Right lobe of liver (tissue), 4 donors: ENCODE measurements around the gene FAM185A.
"Not testable (repeated sequence)": the region's sequence is repeated elsewhere in the genome, so short reads cannot be mapped to it uniquely, and the experiment has no call there.

ENCODE experiments used
- POLR2A ChIP-seq: fragments of 450-650 bp; IDR thresholded peaks from one replicate; pipeline ENCODE4 v1.6.1; 2017; ENCODE audit warnings: antibody characterized with exemption, mild to moderate bottlenecking
- TF ChIP-seq, protein P1 (sequence below), 4 donors: fragments of 200-600 bp in 3 of 4; fragments of 450-650 bp in 1 of 4; IDR thresholded peaks; one replicate each; pipeline versions ENCODE4 v1.5.1 to v1.8.0; 2016 to 2022; ENCODE audit warnings: antibody characterized with exemption in 4 of 4, mild to moderate bottlenecking in 2 of 4
- donor health status: DM: no; HTN: no; CAD: no.
- donor health status: DM: no; HTN: no; CAD: no.
- donor health status: DM: no; HTN: yes; CAD: no.

DNA sequence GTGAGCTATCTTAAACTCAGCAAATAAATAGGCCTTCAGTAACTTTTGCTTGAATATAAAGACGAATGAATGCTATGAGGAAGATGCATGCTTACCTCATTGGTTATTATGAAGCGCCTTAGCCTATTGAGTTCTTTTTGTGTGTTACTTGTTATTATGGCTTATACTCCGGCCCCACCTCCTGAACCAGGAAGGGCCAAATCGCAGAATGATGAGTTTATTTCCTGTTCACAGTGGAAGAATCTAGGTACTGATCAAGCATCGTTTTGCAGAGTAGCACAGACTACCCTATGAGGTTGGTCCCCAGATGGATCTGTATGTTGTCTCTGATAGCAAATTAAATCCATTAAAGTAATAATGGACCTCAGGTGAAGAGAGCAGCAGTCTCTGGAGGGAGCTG, 42.6 kb downstream of the FAM185A start:
- TF ChIP-seq POLR2A: not testable (repeated sequence)
- TF ChIP-seq, protein P1, sequence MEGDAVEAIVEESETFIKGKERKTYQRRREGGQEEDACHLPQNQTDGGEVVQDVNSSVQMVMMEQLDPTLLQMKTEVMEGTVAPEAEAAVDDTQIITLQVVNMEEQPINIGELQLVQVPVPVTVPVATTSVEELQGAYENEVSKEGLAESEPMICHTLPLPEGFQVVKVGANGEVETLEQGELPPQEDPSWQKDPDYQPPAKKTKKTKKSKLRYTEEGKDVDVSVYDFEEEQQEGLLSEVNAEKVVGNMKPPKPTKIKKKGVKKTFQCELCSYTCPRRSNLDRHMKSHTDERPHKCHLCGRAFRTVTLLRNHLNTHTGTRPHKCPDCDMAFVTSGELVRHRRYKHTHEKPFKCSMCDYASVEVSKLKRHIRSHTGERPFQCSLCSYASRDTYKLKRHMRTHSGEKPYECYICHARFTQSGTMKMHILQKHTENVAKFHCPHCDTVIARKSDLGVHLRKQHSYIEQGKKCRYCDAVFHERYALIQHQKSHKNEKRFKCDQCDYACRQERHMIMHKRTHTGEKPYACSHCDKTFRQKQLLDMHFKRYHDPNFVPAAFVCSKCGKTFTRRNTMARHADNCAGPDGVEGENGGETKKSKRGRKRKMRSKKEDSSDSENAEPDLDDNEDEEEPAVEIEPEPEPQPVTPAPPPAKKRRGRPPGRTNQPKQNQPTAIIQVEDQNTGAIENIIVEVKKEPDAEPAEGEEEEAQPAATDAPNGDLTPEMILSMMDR (IDR thresholded peaks at IDR 0.05): not testable (repeated sequence)
